ENCODE data around the gene HMX1.

DNA sequence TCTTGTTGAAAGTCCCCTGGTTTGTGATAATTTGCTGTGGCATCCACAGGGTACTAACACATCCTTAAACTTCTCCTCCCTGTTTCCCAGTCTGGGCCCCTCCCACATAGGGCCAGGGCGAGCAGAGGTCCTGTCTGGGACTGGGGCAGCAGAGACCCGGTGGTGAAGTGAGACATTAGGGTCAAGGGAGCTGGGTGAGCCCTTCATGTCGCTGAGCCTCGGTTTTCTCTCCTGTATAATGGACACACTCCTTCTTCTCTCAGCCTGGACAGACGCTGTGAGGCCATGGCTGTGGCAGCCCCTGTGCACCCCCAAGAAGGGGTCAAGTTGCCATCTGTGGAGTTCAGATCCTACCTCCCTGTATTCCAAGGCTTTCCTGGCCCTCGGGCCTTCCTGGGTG, 33.0 kb upstream of the HMX1 start:
- TF ChIP-seq, protein P1, sequence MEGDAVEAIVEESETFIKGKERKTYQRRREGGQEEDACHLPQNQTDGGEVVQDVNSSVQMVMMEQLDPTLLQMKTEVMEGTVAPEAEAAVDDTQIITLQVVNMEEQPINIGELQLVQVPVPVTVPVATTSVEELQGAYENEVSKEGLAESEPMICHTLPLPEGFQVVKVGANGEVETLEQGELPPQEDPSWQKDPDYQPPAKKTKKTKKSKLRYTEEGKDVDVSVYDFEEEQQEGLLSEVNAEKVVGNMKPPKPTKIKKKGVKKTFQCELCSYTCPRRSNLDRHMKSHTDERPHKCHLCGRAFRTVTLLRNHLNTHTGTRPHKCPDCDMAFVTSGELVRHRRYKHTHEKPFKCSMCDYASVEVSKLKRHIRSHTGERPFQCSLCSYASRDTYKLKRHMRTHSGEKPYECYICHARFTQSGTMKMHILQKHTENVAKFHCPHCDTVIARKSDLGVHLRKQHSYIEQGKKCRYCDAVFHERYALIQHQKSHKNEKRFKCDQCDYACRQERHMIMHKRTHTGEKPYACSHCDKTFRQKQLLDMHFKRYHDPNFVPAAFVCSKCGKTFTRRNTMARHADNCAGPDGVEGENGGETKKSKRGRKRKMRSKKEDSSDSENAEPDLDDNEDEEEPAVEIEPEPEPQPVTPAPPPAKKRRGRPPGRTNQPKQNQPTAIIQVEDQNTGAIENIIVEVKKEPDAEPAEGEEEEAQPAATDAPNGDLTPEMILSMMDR (IDR thresholded peaks at IDR 0.05) = no peak
- no peak for TF ChIP-seq POLR2A (IDR thresholded peaks at IDR 0.05)
